RWPE1 (cell line): ENCODE results near the gene GMCL2.

Experiments used
- CTCF ChIA-PET: fragments of 350-600 bp; sonication (Branson Sonifier 250); formaldehyde crosslinking; extraction: SDS; loops from one replicate; lab custom pipeline; 2021; lab: Yijun Ruan, JAX
- POLR2A ChIA-PET: fragments of 400-600 bp; formaldehyde crosslinking; extraction: SDS; loops from one replicate; lab custom pipeline; 2020; ENCODE audit warnings: antibody characterized with exemption; ENCODE audit not compliant: low non-redundant PET; lab: Yijun Ruan, JAX
- DNase-seq: peaks from one replicate; pipeline ENCODE4 v3.0.0; 2012; ENCODE audit warnings: low spot score
- H3K27ac ChIP-seq: fragments of 450-650 bp; 2 replicates; pipeline ENCODE4 v1.5.1; 2017
- TF ChIP-seq, protein P1 (sequence below): fragments of 450-650 bp; conservative IDR thresholded peaks from 2 replicates; pipeline ENCODE4 v1.5.1; 2017; ENCODE audit warnings: low read depth, mild to moderate bottlenecking

GMCL2 gene

DNA sequence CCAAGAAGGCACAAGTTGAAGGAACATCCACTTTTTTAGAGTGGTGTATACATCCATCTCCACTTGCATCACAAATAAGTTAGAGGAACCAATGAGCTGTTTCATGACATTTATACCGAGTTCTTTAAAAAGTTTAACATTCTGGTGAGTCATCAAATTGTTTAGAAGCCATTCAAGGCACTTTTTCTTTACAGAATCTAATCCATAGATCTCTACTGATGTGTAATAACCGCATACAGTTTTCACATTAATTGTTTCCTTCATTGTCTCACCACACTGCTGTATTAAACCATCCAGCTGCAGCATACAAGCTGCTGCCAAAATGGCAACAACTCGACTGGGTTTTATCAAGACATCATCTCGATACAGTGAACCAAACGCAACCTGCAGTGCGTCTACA lies 744 bp downstream of the GMCL2 start:
- CTCF ChIA-PET = no interaction called here

DNA sequence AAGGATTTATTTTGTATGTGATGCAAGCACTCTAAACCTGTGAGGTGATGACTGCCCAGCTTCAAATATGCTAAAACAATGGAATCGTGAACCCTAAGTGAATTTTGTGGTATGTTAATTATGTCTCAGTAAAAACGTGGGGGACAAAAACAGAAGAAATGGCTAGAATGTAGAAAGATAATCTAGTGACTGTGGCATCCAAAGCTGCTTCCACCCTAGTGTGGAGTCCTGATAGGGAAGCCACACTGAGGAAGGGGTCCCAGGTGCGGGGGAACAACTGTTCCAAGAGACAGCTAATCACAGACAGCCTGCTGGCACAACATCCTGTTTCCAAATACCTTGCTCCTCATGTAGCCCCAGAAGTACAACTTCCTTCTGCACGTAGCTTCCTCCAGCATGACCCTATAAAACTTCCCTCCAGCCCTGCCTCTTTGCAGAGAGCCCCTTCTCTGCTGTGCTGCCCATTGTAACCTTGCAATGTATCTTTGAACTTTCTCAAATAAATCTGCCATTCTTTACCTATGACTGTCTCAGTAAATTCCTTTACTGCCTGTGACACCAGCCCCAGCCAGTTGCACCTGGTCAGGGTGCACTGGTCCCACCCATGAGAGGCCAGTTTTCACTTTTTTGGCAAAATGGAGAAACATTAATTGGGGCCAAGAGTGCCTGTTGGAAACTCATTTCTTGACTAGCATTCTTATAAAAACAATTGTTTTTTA lies 4.9 kb downstream of the GMCL2 start:
- no peak overlapping the region for H3K27ac ChIP-seq
- TF ChIP-seq, protein P1, sequence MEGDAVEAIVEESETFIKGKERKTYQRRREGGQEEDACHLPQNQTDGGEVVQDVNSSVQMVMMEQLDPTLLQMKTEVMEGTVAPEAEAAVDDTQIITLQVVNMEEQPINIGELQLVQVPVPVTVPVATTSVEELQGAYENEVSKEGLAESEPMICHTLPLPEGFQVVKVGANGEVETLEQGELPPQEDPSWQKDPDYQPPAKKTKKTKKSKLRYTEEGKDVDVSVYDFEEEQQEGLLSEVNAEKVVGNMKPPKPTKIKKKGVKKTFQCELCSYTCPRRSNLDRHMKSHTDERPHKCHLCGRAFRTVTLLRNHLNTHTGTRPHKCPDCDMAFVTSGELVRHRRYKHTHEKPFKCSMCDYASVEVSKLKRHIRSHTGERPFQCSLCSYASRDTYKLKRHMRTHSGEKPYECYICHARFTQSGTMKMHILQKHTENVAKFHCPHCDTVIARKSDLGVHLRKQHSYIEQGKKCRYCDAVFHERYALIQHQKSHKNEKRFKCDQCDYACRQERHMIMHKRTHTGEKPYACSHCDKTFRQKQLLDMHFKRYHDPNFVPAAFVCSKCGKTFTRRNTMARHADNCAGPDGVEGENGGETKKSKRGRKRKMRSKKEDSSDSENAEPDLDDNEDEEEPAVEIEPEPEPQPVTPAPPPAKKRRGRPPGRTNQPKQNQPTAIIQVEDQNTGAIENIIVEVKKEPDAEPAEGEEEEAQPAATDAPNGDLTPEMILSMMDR = no peak
- ChIA-PET POLR2A (no interaction called here), CTCF (interaction anchor here (0.8 to 1.5 kb wide), 3 partner anchors 8 to 590 kb away, joined by 3 to 6 read pairs (median 3); partner anchors contain the start of gene TMED9)
- DNase-seq = no peak

More for the DNA sequence above, 744 bp downstream of the GMCL2 start:
- TF ChIP-seq, protein P1 = no peak
- no peak for DNase-seq
- no peak overlapping the region for H3K27ac ChIP-seq
- POLR2A ChIA-PET = interaction anchor here (0.6 kb wide), 1 partner anchor 42 kb away, joined by 3 read pairs; no protein-coding TSS in a partner anchor

DNA sequence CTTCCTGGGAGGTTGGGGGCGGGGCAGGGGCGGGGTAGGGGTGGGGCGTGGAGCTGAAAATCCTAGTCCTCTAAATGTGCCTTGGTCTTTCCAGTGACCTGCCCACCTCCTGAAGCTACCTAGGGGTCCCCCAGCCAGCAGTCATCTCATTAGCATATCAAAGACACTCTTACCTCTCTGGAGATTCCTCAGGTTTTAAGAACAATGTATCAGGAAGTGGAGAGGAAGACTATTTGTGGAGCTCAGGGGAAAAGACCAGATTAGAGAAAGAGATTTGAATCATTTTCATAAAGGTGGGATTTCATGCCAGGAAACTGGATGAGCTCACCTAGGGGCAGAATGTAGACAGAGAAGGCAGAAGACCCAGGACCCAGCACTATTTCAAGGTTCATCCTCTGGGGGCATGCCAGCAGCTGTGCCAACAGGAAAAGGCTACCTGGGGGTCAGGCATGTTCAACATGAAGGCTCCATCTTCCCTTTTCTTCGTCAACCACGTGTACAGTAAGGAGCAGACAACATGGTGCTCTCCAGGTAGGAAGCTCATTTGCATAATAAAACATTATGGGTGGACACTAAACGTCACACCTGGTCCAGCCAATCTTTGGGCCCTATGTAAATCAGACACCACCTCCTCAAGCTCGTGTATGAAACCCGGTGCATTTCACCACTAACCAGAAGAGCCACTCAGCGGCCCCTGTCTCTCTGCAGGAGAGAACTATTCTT lies 6.9 kb downstream of the GMCL2 start:
- no peak for DNase-seq
- TF ChIP-seq, protein P1 = no peak
- no peak overlapping the region for H3K27ac ChIP-seq
- CTCF ChIA-PET = interaction anchor here (0.6 kb wide), 2 partner anchors 105 to 227 kb away, joined by 3 read pairs; no protein-coding TSS in a partner anchor
- POLR2A ChIA-PET = no interaction called here

DNA sequence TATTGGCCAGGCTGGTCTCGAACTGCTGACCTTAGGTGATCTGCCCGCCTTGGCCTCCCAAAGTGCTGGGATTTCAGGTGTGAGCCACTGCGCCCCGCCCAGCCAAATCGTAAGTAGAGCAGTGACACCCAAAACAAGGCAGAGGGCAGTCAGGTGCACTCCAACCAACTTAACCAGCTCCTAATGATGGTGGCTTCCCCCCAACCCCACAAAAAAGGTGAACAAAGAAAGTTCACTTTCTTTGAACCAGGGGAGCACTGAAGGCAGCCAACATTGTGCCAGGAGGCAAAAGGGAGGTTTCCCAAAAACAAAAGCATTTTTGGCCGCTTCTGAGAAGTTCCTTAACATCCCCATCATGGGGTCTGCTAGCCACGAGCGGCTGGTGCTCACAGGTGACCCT lies 9.6 kb downstream of the GMCL2 start:
- no peak overlapping the region for H3K27ac ChIP-seq
- no peak for DNase-seq
- ChIA-PET CTCF (interaction anchor here (0.7 kb wide), 1 partner anchor 28 kb away, joined by 6 read pairs; no protein-coding TSS in a partner anchor), POLR2A (no interaction called here)
- TF ChIP-seq, protein P1 = no peak

DNA sequence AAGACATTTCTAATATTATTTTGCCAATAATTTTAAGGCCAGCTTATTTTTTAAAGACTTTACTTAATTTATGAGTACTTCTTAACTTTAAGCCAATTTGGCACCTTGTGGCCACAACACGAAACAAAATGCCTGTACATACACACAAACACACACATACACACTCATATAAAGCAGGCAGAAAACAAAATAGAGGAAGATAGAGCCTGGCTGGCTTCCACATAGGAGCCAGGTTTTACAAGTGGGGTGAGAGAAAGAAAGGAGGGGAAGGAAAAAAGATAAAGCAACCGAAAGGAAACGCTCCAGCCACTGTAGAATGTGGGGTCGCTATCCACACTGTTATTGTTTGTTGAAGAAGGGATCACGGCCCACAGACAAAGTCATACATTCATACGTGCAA lies 10.4 kb downstream of the GMCL2 start:
- POLR2A ChIA-PET = no interaction called here
- TF ChIP-seq, protein P1 = no peak
- CTCF ChIA-PET = interaction anchor here (0.7 kb wide), 1 partner anchor 20 kb away, joined by 3 read pairs; no protein-coding TSS in a partner anchor
- DNase-seq = no peak
- H3K27ac ChIP-seq = no peak overlapping the region

DNA sequence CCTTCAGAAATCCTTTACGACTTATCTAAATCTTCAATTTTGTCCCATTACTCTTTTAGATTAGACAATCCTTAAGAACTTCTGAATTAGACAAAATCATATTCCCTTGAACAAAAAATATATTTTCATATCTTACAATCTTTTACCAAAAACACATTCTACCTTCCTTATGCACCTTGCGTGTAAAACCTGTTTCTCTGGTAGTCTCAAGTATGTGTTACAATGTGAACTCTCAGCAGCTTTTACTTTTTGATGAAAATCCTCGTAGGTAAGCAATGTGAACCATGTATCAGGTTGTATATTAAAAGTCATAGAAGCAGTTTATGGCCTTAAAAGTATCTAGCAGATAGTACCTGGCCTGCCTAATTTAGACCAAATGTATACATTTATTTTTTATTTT lies 12.7 kb downstream of the GMCL2 start:
- TF ChIP-seq, protein P1 = no peak
- H3K27ac ChIP-seq = no peak overlapping the region
- ChIA-PET POLR2A (no interaction called here), CTCF (no interaction called here)
- DNase-seq = no peak
